Activated CD4-positive, alpha-beta T cell treated with anti-CD3 and anti-CD28 coated beads, Interleukin-2, amount 10 ng/mL, durations not matched to agents 7 days and 5 days (primary cell): ENCODE measurements around the gene JAG1. TPM values are rescaled to one million over a fixed set of nuclear protein-coding genes. Genes with fewer than 3 reads are reported as not detected.
"Not testable (repeated sequence)": the region's sequence is repeated elsewhere in the genome, so short reads cannot be mapped to it uniquely, and the experiment has no call there.

ENCODE experiments used
- CTCF ChIA-PET: fragments of 350-600 bp; sonication (Branson Sonifier 250); formaldehyde crosslinking; loops from one replicate; lab custom pipeline; 2021; ENCODE audit warnings: antibody characterized with exemption; lab: Charles Lee
- POLR2A ChIA-PET: fragments of 350-600 bp; sonication (Branson Sonifier 250); formaldehyde crosslinking; loops from one replicate; lab custom pipeline; 2021; ENCODE audit warnings: antibody characterized with exemption; lab: Charles Lee
- DNase-seq: peaks from one replicate; pipeline ENCODE4 v3.0.0-alpha.2; 2020
- H3K27ac Mint-ChIP-seq: one replicate; pipeline ENCODE4 v1.8.0; 2021; ENCODE audit warnings: mild to moderate bottlenecking, moderate library complexity, mixed read lengths
- H3K27me3 Mint-ChIP-seq: one replicate; pipeline ENCODE4 v1.8.0; 2021; ENCODE audit warnings: mixed read lengths
- H3K36me3 Mint-ChIP-seq: one replicate; pipeline ENCODE4 v1.8.0; 2021; ENCODE audit warnings: low read depth, mixed read lengths
- H3K4me1 Mint-ChIP-seq: one replicate; pipeline ENCODE4 v1.8.0; 2021; ENCODE audit warnings: mixed read lengths
- H3K4me3 Mint-ChIP-seq: one replicate; pipeline ENCODE4 v1.8.0; 2021; ENCODE audit warnings: mild to moderate bottlenecking, moderate library complexity, mixed read lengths
- H3K9me3 Mint-ChIP-seq: one replicate; pipeline ENCODE4 v1.8.0; 2021; ENCODE audit warnings: mixed read lengths
- microRNA-seq: library from miRNA; unstranded; fragments of <30 nt; microRNA quantifications from one replicate; pipeline ENCODE4 v1.2.0, GENCODE V29; 2021; ENCODE audit warnings: borderline microRNAs expressed, borderline replicate concordance
- total RNA-seq, 2 experiments: library from RNA; stranded (reverse); gene quantifications; one replicate each; pipeline ENCODE4 v1.2.3, GENCODE V29; 2021

Gene JAG1
- total RNA-seq, 2 experiments from 2014 or later, result 0.15 TPM; not detected in 1

GRCh38 chr20:10602221-10602871 lies 71.5 kb downstream of the JAG1 start:
- Mint-ChIP-seq H3K27ac (no peak overlapping the region), H3K4me3 (no peak overlapping the region), H3K36me3 (peaks cover 20% of the 10 kb centered on the region), H3K9me3 (no peaks in the 10 kb centered on the region), H3K27me3 (no peaks in the 10 kb centered on the region), H3K4me1 (peaks cover 10% of the 10 kb centered on the region)
- ChIA-PET POLR2A (no interaction called here), CTCF (no interaction called here)
- no peak for DNase-seq

DNA sequence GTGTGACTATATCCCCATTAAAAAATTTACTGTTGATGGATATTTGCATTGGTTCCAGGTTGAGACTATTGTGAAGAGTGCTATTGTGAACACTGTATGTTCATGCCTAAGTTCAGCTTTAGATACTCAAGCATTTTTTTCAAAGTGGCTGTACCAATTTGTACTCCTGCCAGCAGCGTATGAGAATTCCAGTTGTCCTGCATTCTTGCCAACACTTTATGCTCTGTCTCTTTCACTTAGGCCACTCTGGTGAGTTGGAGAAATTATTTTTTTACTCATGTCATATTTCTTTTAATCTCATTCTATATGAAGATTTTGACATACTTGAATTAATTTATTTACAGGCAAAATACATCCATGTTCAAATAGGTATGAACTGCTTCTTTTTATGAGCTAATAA lies 76.2 kb downstream of the JAG1 start:
- H3K9me3 Mint-ChIP-seq, result no peaks in the 10 kb centered on the region
- CTCF ChIA-PET, result interaction anchor here (0.7 kb wide), 1 partner anchor 192 kb away, joined by 3 read pairs; no protein-coding TSS in a partner anchor
- peaks cover 11% of the 10 kb centered on the region for H3K36me3 Mint-ChIP-seq
- no peak for DNase-seq
- H3K27ac Mint-ChIP-seq, result no peak overlapping the region
- no peak overlapping the region for H3K4me3 Mint-ChIP-seq
- H3K27me3 Mint-ChIP-seq, result no peaks in the 10 kb centered on the region
- POLR2A ChIA-PET, result no interaction called here
- H3K4me1 Mint-ChIP-seq, result peaks cover 4% of the 10 kb centered on the region

DNA sequence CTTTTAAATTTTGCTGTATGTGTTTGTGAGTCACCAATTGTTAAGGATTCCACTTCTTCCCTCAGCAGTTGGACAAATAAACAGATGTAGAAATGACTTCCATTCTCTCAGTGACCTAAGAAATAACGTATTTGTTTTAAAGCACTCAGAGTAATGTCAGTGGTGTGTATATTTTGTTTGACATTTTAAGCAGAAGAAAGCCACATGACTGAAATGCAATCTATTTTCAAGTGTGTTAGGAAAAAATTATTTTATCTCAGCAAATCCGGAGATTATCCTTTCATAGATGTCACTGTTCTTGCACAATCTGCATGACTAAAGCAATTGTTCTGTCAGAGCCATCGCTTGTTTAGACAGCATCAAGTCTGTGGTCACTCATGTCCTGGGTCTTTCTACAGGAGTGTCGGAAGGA lies 77.1 kb downstream of the JAG1 start:
- ChIA-PET CTCF (interaction anchor here (1.5 kb wide), 1 partner anchor 10 kb away, joined by 3 read pairs; no protein-coding TSS in a partner anchor), POLR2A (interaction anchor here (0.7 kb wide), 1 partner anchor 15 kb away, joined by 4 read pairs; no protein-coding TSS in a partner anchor)
- H3K9me3 Mint-ChIP-seq, result no peaks in the 10 kb centered on the region
- H3K27me3 Mint-ChIP-seq, result no peaks in the 10 kb centered on the region
- H3K4me1 Mint-ChIP-seq, result peaks cover 4% of the 10 kb centered on the region
- H3K27ac Mint-ChIP-seq, result no peak overlapping the region
- peaks cover 7% of the 10 kb centered on the region for H3K36me3 Mint-ChIP-seq
- DNase-seq, result no peak
- H3K4me3 Mint-ChIP-seq, result no peak overlapping the region

- no peaks in the 10 kb centered on the region for H3K27me3 Mint-ChIP-seq
- peaks cover 9% of the 10 kb centered on the region for H3K4me1 Mint-ChIP-seq
- no peaks in the 10 kb centered on the region for H3K9me3 Mint-ChIP-seq
- ChIA-PET CTCF (interaction anchor here (1.5 kb wide), 1 partner anchor 10 kb away, joined by 3 read pairs; no protein-coding TSS in a partner anchor), POLR2A (interaction anchor here (0.7 kb wide), 1 partner anchor 14 kb away, joined by 4 read pairs; no protein-coding TSS in a partner anchor)
- peaks cover 3% of the 10 kb centered on the region for H3K36me3 Mint-ChIP-seq
- no peak overlapping the region for H3K4me3 Mint-ChIP-seq
- H3K27ac Mint-ChIP-seq, result no peak overlapping the region
- DNase-seq, result no peak
These were observed 77.8 kb downstream of the JAG1 start for GRCh38 chr20:10595985-10596384.

- no peaks in the 10 kb centered on the region for H3K9me3 Mint-ChIP-seq
- ChIA-PET CTCF (no interaction called here), POLR2A (no interaction called here)
- DNase-seq, result no peak
- no peaks in the 10 kb centered on the region for H3K27me3 Mint-ChIP-seq
- H3K4me3 Mint-ChIP-seq, result no peak overlapping the region
- peaks cover 10% of the 10 kb centered on the region for H3K4me1 Mint-ChIP-seq
- H3K36me3 Mint-ChIP-seq, result no peaks in the 10 kb centered on the region
- no peak overlapping the region for H3K27ac Mint-ChIP-seq
These were observed 78.5 kb downstream of the JAG1 start for GRCh38 chr20:10595266-10595665.

DNA sequence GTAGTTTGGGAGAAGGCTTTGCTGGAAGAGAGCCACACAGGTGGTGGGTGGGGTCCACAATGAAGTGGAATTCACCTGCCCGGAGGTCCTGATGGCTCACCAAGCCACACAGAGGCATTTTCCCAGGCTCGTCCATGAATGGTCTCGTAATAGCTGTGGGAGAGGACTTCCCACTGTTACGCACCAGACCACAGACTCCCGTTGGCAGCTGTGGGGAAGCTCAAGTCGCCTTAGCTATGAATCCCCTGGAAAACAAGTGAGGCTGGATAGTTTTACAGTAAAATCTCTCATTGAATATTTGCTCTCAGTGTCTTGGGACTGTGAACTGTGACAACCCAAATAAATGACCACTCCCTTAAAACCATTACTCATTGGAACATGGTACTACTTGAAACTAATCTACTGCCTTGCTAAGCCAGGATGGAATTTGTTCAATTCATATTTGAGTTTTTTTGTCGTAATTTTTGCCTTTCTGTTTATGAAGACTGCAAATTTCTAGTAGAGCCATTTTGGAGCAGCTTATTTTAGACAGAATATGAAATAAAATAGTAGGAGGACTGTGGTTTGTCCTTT lies 79.4 kb downstream of the JAG1 start:
- Mint-ChIP-seq H3K9me3 (no peaks in the 10 kb centered on the region), H3K27ac (no peak overlapping the region), H3K36me3 (no peaks in the 10 kb centered on the region), H3K27me3 (no peaks in the 10 kb centered on the region), H3K4me1 (peaks cover 10% of the 10 kb centered on the region), H3K4me3 (no peak overlapping the region)
- POLR2A ChIA-PET, result no interaction called here
- DNase-seq, result no peak
- CTCF ChIA-PET, result interaction anchor here (0.9 to 1.4 kb wide), 2 partner anchors 36 to 160 kb away, joined by 3 read pairs; partner anchors contain the start of gene MKKS

DNA sequence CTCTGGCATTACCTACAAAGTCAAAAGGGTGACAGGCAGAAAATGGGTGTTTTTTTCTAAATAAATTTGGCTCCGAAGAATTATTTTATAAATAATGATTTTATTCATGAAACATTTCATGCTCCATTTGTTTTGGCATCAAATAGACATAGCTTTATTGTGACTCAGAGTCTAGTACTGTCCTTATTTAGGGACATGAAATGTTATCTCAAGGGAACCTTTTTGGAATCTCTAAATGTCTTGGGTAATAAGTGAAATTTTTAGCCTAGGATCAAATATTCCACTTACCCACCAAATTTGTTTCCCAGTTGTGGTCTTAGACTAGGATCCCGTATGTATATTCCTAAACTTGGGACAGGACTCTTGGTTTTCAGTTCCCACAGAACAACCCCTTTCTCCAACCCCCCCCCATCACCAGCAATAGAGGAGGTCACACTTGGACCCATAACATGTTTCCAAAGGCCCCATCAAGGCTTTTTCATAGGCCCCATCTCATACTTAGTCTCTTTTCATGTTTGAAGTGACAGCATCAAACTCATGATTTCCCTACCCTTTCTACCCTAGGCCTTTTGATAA lies 81.8 kb downstream of the JAG1 start:
- no peaks in the 10 kb centered on the region for H3K36me3 Mint-ChIP-seq
- ChIA-PET POLR2A (no interaction called here), CTCF (interaction anchor here (0.9 kb wide), 1 partner anchor 82 kb away, joined by 3 read pairs; no protein-coding TSS in a partner anchor)
- H3K4me1 Mint-ChIP-seq, result peaks cover 6% of the 10 kb centered on the region
- H3K27me3 Mint-ChIP-seq, result no peaks in the 10 kb centered on the region
- no peaks in the 10 kb centered on the region for H3K9me3 Mint-ChIP-seq
- H3K4me3 Mint-ChIP-seq, result no peak overlapping the region
- DNase-seq, result no peak
- no peak overlapping the region for H3K27ac Mint-ChIP-seq

- DNase-seq, result no peak
- ChIA-PET POLR2A (no interaction called here), CTCF (interaction anchor here (1.6 kb wide), 1 partner anchor 9 kb away, joined by 4 read pairs; no protein-coding TSS in a partner anchor)
- no peak overlapping the region for H3K27ac Mint-ChIP-seq
- H3K9me3 Mint-ChIP-seq, result no peaks in the 10 kb centered on the region
- no peak overlapping the region for H3K4me3 Mint-ChIP-seq
- H3K36me3 Mint-ChIP-seq, result no peaks in the 10 kb centered on the region
- H3K4me1 Mint-ChIP-seq, result peaks cover 6% of the 10 kb centered on the region
- H3K27me3 Mint-ChIP-seq, result no peaks in the 10 kb centered on the region
These were observed 82.7 kb downstream of the JAG1 start for GRCh38 chr20:10590950-10591671.

- H3K9me3 Mint-ChIP-seq, H3K4me3 Mint-ChIP-seq, H3K27ac Mint-ChIP-seq, H3K36me3 Mint-ChIP-seq, H3K27me3 Mint-ChIP-seq, DNase-seq, POLR2A ChIA-PET, H3K4me1 Mint-ChIP-seq: not testable (repeated sequence)
- CTCF ChIA-PET, result interaction anchor here (0.6 to 1.6 kb wide), 3 partner anchors 9 to 1808 kb away, joined by 3 to 4 read pairs (median 4); no protein-coding TSS in a partner anchor
These were observed 83.4 kb downstream of the JAG1 start for GRCh38 chr20:10590446-10590845.

Small RNA genes lying within 50 kb of the gene (microRNA-seq; reads per million reads assigned to microRNA genes)
- not detected for gene MIR6870

Other genes starting within 250 kb of the JAG1 start
- gene MKKS, start 239.8 kb downstream of the JAG1 start, total RNA-seq, result 1 to 10 TPM; 9.1 to 9.4 TPM
- 1 to 10 TPM; 9.2 to 9.5 TPM for gene SLX4IP, start 238.7 kb downstream of the JAG1 start, total RNA-seq